ENCODE results near the gene WFDC6.

The WFDC6 gene

GRCh38 chr20:45548410-45548809, 9.1 kb upstream of the WFDC6 start:
- no peak for TF ChIP-seq CTCF (IDR thresholded peaks at IDR 0.05; ENCODE audit: control insufficient read depth, insufficient read depth, low read depth, low read length, missing control alignments)
- no peak overlapping the region for H3K4me3 ChIP-seq (ENCODE audit: control insufficient read depth, low read depth, low read length)
- no peak for DNase-seq (ENCODE audit: low read depth)

- DNase-seq (ENCODE audit: low read depth), result no peak
- no peak for TF ChIP-seq CTCF (IDR thresholded peaks at IDR 0.05; ENCODE audit: control insufficient read depth, insufficient read depth, low read depth, low read length, missing control alignments)
- H3K4me3 ChIP-seq (ENCODE audit: control insufficient read depth, low read depth, low read length), result no peak within 1 kb of the TSS
Observed at GRCh38 chr20:45547206-45547770, 8.0 kb upstream of the WFDC6 start, which contains the start of gene EPPIN. TSS of gene EPPIN (minus strand) at chr20:45547401. CDS start at chr20:45547357, 44 bp downstream.

- peak; percentile 49 for TF ChIP-seq CTCF (IDR thresholded peaks at IDR 0.05; ENCODE audit: control insufficient read depth, insufficient read depth, low read depth, low read length, missing control alignments)
- no peak overlapping the region for H3K4me3 ChIP-seq (ENCODE audit: control insufficient read depth, low read depth, low read length)
- peak; percentile 3 for DNase-seq (ENCODE audit: low read depth)
Observed at GRCh38 chr20:45545754-45546453, 6.6 kb upstream of the WFDC6 start.

- TF ChIP-seq CTCF (IDR thresholded peaks at IDR 0.05; ENCODE audit: control insufficient read depth, insufficient read depth, low read depth, low read length, missing control alignments), result no peak
- no peak overlapping the region for H3K4me3 ChIP-seq (ENCODE audit: control insufficient read depth, low read depth, low read length)
- DNase-seq (ENCODE audit: low read depth), result no peak
Observed at GRCh38 chr20:45545351-45545750, 6.1 kb upstream of the WFDC6 start.

GRCh38 chr20:45538209-45538799, 978 bp downstream of the WFDC6 start:
- TF ChIP-seq CTCF (IDR thresholded peaks at IDR 0.05; ENCODE audit: control insufficient read depth, insufficient read depth, low read depth, low read length, missing control alignments), result no peak
- H3K4me3 ChIP-seq (ENCODE audit: control insufficient read depth, low read depth, low read length), result no peak overlapping the region
- no peak for DNase-seq (ENCODE audit: low read depth)

GRCh38 chr20:45527294-45527693, 12.0 kb downstream of the WFDC6 start:
- DNase-seq (ENCODE audit: low read depth), result no peak
- no peak for TF ChIP-seq CTCF (IDR thresholded peaks at IDR 0.05; ENCODE audit: control insufficient read depth, insufficient read depth, low read depth, low read length, missing control alignments)
- no peak overlapping the region for H3K4me3 ChIP-seq (ENCODE audit: control insufficient read depth, low read depth, low read length)
